ENCODE data around the gene SP6.

The SP6 gene

GRCh38 chr17:47810200-47810821, 40.7 kb downstream of the SP6 start:
- no peak for DNase-seq

GRCh38 chr17:47808830-47809480, 42.0 kb downstream of the SP6 start:
- DNase-seq: no peak

GRCh38 chr17:47808036-47808829, 42.7 kb downstream of the SP6 start:
- DNase-seq: no peak

- DNase-seq: no peak
These were observed 43.5 kb downstream of the SP6 start for GRCh38 chr17:47807421-47807820.

GRCh38 chr17:47806913-47807255, 44.1 kb downstream of the SP6 start:
- no peak for DNase-seq

GRCh38 chr17:47806026-47806912, 44.7 kb downstream of the SP6 start:
- DNase-seq: no peak

- DNase-seq: no peak
These were observed 46.5 kb downstream of the SP6 start for GRCh38 chr17:47804461-47804860.

GRCh38 chr17:47803751-47804150, 47.2 kb downstream of the SP6 start:
- no peak for DNase-seq

- DNase-seq: no peak
These were observed 47.8 kb downstream of the SP6 start for GRCh38 chr17:47803201-47803600.

- peak; percentile 69 for DNase-seq
These were observed 48.5 kb downstream of the SP6 start for GRCh38 chr17:47802341-47803022.

- no peak for DNase-seq
These were observed 49.1 kb downstream of the SP6 start for GRCh38 chr17:47801906-47802305.

GRCh38 chr17:47801176-47801765, 49.7 kb downstream of the SP6 start:
- DNase-seq: no peak

GRCh38 chr17:47800686-47801085, 50.3 kb downstream of the SP6 start:
- no peak for DNase-seq

- no peak for DNase-seq
These were observed 53.2 kb downstream of the SP6 start for GRCh38 chr17:47797797-47798196.
